GM12892 (cell line): ENCODE data around the gene SH3TC1.
A peak's percentile ranks its signal among the peaks of the same experiment; 100 is the strongest.

Experiments
- DNase-seq: peaks from one replicate; pipeline ENCODE4 v3.0.0; 2011; ENCODE audit not compliant: insufficient read length
- FAIRE-seq: peaks from 2 replicates; lab custom pipeline; 2011; peaks lifted over from hg19 to GRCh38; lab: Jason Lieb, UNC
- POLR2A ChIP-seq: IDR thresholded peaks from 2 replicates; pipeline ENCODE4 v1.6.1; 2011; ENCODE audit warnings: low read depth, low read length, control low read depth
- POLR2AphosphoS5 ChIP-seq: IDR thresholded peaks from 2 replicates; pipeline ENCODE4 v1.6.1; 2011; ENCODE audit warnings: low read depth, low read length, control low read depth
- TAF1 ChIP-seq: IDR thresholded peaks from 2 replicates; pipeline ENCODE4 v1.6.1; 2011; ENCODE audit warnings: low read depth, mild to moderate bottlenecking, control low read depth, low read length, borderline replicate concordance

The SH3TC1 gene

GRCh38 chr4:8185295-8185694 lies 13.8 kb upstream of the SH3TC1 start:
- FAIRE-seq (no peak), DNase-seq (no peak)
- TF ChIP-seq POLR2AphosphoS5 (no peak), TAF1 (no peak), POLR2A (no peak)

GRCh38 chr4:8185930-8186329 lies 13.2 kb upstream of the SH3TC1 start:
- FAIRE-seq (peak; percentile 36), DNase-seq (no peak)
- TF ChIP-seq TAF1 (no peak), POLR2AphosphoS5 (no peak), POLR2A (no peak)

GRCh38 chr4:8188085-8188484 lies 11.0 kb upstream of the SH3TC1 start:
- FAIRE-seq = no peak
- TF ChIP-seq POLR2AphosphoS5 (no peak), TAF1 (no peak), POLR2A (no peak)
- no peak for DNase-seq

- TF ChIP-seq POLR2AphosphoS5 (no peak), TAF1 (no peak), POLR2A (no peak)
- no peak for DNase-seq
- no peak for FAIRE-seq
Observed at GRCh38 chr4:8188743-8189550, 10.1 kb upstream of the SH3TC1 start.

- DNase-seq = no peak
- no peak for FAIRE-seq
- no peak for TF ChIP-seq POLR2A
- no peak for TF ChIP-seq TAF1
- TF ChIP-seq POLR2AphosphoS5 = no peak
Observed at GRCh38 chr4:8189551-8190466, 9.3 kb upstream of the SH3TC1 start.

- peak; percentile 69 for DNase-seq
- TF ChIP-seq POLR2AphosphoS5 = no peak
- TF ChIP-seq POLR2A = no peak
- TF ChIP-seq TAF1 = no peak
- FAIRE-seq = peak; percentile 75
Observed at GRCh38 chr4:8191136-8191747, 7.8 kb upstream of the SH3TC1 start.

- TF ChIP-seq POLR2AphosphoS5 = no peak
- no peak for TF ChIP-seq TAF1
- TF ChIP-seq POLR2A = no peak
- peak; percentile 90 for FAIRE-seq
- DNase-seq = peak; percentile 64
Observed at GRCh38 chr4:8192748-8193738, 6.0 kb upstream of the SH3TC1 start.

GRCh38 chr4:8194306-8195242 lies 4.5 kb upstream of the SH3TC1 start:
- DNase-seq (no peak), FAIRE-seq (peak; percentile 30)
- TF ChIP-seq TAF1 = no peak
- TF ChIP-seq POLR2AphosphoS5 = no peak
- no peak for TF ChIP-seq POLR2A

- FAIRE-seq (no peak), DNase-seq (no peak)
- TF ChIP-seq TAF1 (no peak), POLR2AphosphoS5 (no peak), POLR2A (no peak)
Observed at GRCh38 chr4:8195431-8195830, 3.7 kb upstream of the SH3TC1 start.
